ENCODE data around the gene CASKIN2. TPM values are rescaled to one million over a fixed set of nuclear protein-coding genes. Genes with fewer than 3 reads are reported as not detected.

CASKIN2 gene
- total RNA-seq, 1 experiment from 2014 or later = 40.0 TPM

DNA sequence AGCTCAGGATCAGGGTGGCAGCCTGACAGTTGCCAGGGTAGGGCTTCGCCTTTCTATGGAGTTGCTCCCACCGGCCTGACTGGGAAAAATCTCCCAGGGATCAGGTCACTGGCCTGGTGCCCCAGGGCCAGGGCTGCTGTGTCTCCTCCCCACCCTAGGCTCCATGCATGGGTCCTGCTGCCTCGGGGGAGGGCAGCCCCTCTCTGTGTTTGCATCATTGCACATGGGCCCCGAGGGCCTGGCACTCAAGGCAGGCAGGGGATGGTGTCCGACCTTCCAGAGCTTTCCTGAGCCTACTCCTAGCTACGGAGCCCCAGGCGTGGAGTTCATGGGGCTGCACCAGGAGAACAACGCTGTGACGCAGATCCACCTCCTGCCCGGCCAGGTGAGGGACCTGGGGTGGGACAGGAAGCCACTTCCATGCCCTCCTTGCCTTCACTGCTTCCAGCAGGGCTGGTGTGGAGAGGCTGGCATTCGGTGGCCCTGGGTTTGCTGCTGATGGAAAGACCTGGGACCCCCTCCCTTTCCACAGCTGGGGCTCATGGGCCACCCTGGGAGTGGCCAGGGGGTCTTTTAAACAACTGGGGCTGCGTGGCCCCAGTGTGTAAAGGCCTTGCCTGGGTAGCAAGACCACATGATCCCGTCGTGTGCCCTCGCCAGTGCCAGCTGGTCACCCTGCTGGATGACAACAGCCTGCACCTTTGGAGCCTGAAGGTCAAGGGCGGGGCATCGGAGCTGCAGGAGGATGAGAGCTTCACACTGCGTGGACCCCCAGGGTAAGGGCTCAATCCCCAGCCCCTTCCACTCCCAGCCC lies 42.7 kb upstream of the CASKIN2 start:
- Histone ChIP-seq H3K4me3 (ENCODE audit: low read depth in 2 of 2, low read length in 2 of 2) (no peak overlapping the region), H3K36me3 (ENCODE audit: control insufficient read depth, insufficient read depth, low read length) (no peaks in the 10 kb centered on the region), H3K27me3 (ENCODE audit: control insufficient read depth, insufficient read depth, low read length) (no peaks in the 10 kb centered on the region), H3K27ac (ENCODE audit: low read length) (peak overlapping the region; percentile 82), H3K4me1 (ENCODE audit: control insufficient read depth, insufficient read depth, low read length) (peaks cover 72% of the 10 kb centered on the region), H3K9me3 (ENCODE audit: control insufficient read depth, insufficient read depth, low read depth, low read length) (no peaks in the 10 kb centered on the region)
- in situ Hi-C loops (cut with HindIII; ENCODE audit: low pct_unique_long_range_greater_than_20kb, low sequenced_read_pairs) = no loop called here
- intact Hi-C loops (cut with micrococcal nuclease; ENCODE audit: unreplicated experiment) = no loop called here
- DNase-seq (ENCODE audit: low read depth, low spot score) (no peak), ATAC-seq (no peak)
- BruUV-seq (replicated peaks) = no TSS peak
- ChIA-PET CTCF (interaction anchor here (1.1 kb wide), 1 partner anchor 51 kb away, joined by 5 read pairs; no protein-coding TSS in a partner anchor), POLR2A (no interaction called here)
- TF ChIP-seq SIN3A (IDR thresholded peaks at IDR 0.05; ENCODE audit: borderline replicate concordance, insufficient read depth, low read depth, low read length) (no peak), TCF7L2 (IDR thresholded peaks at IDR 0.05; ENCODE audit: low read depth, low read length) (no peak)
- TF ChIP-seq, protein P1, sequence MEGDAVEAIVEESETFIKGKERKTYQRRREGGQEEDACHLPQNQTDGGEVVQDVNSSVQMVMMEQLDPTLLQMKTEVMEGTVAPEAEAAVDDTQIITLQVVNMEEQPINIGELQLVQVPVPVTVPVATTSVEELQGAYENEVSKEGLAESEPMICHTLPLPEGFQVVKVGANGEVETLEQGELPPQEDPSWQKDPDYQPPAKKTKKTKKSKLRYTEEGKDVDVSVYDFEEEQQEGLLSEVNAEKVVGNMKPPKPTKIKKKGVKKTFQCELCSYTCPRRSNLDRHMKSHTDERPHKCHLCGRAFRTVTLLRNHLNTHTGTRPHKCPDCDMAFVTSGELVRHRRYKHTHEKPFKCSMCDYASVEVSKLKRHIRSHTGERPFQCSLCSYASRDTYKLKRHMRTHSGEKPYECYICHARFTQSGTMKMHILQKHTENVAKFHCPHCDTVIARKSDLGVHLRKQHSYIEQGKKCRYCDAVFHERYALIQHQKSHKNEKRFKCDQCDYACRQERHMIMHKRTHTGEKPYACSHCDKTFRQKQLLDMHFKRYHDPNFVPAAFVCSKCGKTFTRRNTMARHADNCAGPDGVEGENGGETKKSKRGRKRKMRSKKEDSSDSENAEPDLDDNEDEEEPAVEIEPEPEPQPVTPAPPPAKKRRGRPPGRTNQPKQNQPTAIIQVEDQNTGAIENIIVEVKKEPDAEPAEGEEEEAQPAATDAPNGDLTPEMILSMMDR (IDR thresholded peaks at IDR 0.05) = no peak
- TF ChIP-seq, protein P2, sequence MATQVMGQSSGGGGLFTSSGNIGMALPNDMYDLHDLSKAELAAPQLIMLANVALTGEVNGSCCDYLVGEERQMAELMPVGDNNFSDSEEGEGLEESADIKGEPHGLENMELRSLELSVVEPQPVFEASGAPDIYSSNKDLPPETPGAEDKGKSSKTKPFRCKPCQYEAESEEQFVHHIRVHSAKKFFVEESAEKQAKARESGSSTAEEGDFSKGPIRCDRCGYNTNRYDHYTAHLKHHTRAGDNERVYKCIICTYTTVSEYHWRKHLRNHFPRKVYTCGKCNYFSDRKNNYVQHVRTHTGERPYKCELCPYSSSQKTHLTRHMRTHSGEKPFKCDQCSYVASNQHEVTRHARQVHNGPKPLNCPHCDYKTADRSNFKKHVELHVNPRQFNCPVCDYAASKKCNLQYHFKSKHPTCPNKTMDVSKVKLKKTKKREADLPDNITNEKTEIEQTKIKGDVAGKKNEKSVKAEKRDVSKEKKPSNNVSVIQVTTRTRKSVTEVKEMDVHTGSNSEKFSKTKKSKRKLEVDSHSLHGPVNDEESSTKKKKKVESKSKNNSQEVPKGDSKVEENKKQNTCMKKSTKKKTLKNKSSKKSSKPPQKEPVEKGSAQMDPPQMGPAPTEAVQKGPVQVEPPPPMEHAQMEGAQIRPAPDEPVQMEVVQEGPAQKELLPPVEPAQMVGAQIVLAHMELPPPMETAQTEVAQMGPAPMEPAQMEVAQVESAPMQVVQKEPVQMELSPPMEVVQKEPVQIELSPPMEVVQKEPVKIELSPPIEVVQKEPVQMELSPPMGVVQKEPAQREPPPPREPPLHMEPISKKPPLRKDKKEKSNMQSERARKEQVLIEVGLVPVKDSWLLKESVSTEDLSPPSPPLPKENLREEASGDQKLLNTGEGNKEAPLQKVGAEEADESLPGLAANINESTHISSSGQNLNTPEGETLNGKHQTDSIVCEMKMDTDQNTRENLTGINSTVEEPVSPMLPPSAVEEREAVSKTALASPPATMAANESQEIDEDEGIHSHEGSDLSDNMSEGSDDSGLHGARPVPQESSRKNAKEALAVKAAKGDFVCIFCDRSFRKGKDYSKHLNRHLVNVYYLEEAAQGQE (IDR thresholded peaks at IDR 0.05; ENCODE audit: insufficient read depth in 1 of 2, low read depth in 2 of 2, low read length in 1 of 2) = 0 out of 4 replicates have a peak, but pooled peaks of 1 of the 2 experiments have one; percentile 3

DNA sequence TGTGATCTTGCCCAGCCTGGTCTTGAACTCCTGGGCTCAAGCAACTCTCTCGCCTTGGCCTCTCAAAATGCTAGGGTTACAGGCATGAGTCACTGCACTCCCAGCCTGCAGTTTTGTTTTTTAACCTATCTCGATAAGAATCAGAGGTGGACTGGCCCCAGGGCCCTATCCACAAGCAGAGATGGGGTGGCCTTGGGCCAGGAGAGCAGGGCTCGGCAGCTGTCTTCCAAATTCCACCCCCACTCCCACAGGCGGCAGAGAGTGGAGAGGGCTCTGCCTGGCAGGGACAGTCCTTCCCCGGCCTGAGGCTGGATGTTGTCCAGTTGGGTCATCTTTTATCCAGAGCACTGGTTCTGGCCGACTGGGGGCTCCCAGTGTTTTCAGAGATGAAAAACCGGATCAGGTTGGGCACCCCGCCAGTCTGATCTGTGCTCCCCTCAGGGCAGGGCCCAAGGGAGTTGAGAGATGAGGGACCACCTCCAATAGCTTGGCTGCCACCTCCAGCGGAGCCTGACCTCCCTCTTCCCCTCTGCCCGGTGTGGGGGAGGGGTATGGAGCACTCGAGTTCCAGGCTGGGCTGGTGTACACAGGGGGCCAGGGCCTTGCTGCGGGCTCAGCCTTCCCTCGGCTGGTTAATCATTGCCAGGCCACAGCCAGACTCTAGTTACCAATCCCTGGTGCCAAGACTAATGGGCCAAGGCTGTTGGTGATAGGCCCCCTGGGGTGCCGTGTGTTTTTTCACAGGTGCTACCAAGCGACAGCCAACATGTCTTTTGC lies 41.9 kb upstream of the CASKIN2 start:
- CTCF ChIA-PET = interaction anchor here (1.1 kb wide), 1 partner anchor 52 kb away, joined by 5 read pairs; no protein-coding TSS in a partner anchor
- DNase-seq (ENCODE audit: low read depth, low spot score) (no peak), ATAC-seq (peak; percentile 73)
- Histone ChIP-seq H3K4me3 (ENCODE audit: low read depth in 2 of 2, low read length in 2 of 2) (no peak overlapping the region), H3K9me3 (ENCODE audit: control insufficient read depth, insufficient read depth, low read depth, low read length) (no peaks in the 10 kb centered on the region), H3K4me1 (ENCODE audit: control insufficient read depth, insufficient read depth, low read length) (peaks cover 71% of the 10 kb centered on the region), H3K27ac (ENCODE audit: low read length) (peak overlapping the region; percentile 82), H3K36me3 (ENCODE audit: control insufficient read depth, insufficient read depth, low read length) (no peaks in the 10 kb centered on the region), H3K27me3 (ENCODE audit: control insufficient read depth, insufficient read depth, low read length) (no peaks in the 10 kb centered on the region)
- BruUV-seq (replicated peaks) = no TSS peak
- in situ Hi-C loops (cut with HindIII; ENCODE audit: low pct_unique_long_range_greater_than_20kb, low sequenced_read_pairs) = no loop called here
- POLR2A ChIA-PET = interaction anchor here (0.6 to 0.8 kb wide), 2 partner anchors 109 to 223 kb away, joined by 8 to 13 read pairs; no protein-coding TSS in a partner anchor
- TF ChIP-seq, protein P2 (IDR thresholded peaks at IDR 0.05; ENCODE audit: insufficient read depth in 1 of 2, low read depth in 2 of 2, low read length in 1 of 2) = 0 out of 4 replicates have a peak, but pooled peaks of 1 of the 2 experiments have one; percentile 40
- peak; percentile 31; the same call in 1 of the 2 replicates for TF ChIP-seq TCF7L2 (IDR thresholded peaks at IDR 0.05; ENCODE audit: low read depth, low read length)
- no peak for TF ChIP-seq SIN3A (IDR thresholded peaks at IDR 0.05; ENCODE audit: borderline replicate concordance, insufficient read depth, low read depth, low read length)
- TF ChIP-seq, protein P1 (IDR thresholded peaks at IDR 0.05) = no peak
- peak; percentile 61; the same call in 1 of the 2 replicates for TF ChIP-seq POLR2AphosphoS5 (IDR thresholded peaks at IDR 0.05; ENCODE audit: low read depth, low read length)
- intact Hi-C loops (cut with micrococcal nuclease; ENCODE audit: unreplicated experiment) = no loop called here

All from Panc1 (cell line).